SKM-1 treated with dmso at 0.1 percent for 144 hours (cell line): Measurements from ENCODE around the gene CERCAM.
A peak's percentile ranks its signal among the peaks of the same experiment; 100 is the strongest.
"Not testable (repeated sequence)": the region's sequence is repeated elsewhere in the genome, so short reads cannot be mapped to it uniquely, and the experiment has no call there.

ENCODE experiments used
- DNase-seq: peaks from one replicate; lab custom pipeline; 2025; ENCODE audit not compliant: unreplicated experiment; lab: John Stamatoyannopoulos, UW

Gene CERCAM

GRCh38 chr9:128393145-128393775, 27.4 kb upstream of the CERCAM start:
- DNase-seq = no peak

- DNase-seq = no peak
Observed at GRCh38 chr9:128393970-128394369, 26.7 kb upstream of the CERCAM start.

DNA sequence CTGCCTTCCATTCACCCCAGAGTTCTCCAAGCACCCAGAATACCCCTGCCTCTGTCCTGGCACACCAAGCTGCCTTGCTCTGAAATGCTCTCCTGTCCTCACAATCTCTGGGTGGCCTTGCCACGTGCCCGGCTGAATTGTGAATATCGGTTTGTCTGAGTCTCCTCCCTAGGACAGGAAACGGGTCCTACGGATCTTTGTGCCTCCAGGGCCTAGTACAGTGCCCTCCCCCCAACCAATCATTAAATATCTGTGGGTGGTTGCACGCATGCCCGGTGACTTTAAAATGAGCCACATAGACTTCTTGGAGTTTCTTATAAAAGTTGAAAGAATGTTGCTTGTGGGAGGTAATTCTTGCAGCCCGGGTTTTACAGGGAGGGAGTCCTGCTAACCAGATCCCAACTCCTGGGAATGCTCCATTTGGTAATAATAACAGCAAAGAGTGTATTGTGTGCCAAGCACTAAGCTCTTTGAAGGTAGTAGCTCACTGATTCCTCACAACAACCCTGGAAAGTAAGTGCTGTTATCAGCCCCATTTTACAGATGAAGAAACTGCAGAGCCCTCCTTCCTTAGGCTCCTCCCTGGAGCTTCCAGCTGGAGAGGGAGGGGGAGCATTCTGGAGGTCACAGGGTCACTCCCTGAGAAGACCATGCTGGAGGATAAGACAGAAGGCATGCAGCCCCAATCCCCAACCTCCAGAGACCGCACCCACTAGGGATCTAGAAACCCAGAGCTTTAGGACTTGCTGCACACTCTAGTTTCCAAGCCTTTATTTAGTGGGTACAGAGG, 26.1 kb upstream of the CERCAM start:
- DNase-seq = no peak

DNA sequence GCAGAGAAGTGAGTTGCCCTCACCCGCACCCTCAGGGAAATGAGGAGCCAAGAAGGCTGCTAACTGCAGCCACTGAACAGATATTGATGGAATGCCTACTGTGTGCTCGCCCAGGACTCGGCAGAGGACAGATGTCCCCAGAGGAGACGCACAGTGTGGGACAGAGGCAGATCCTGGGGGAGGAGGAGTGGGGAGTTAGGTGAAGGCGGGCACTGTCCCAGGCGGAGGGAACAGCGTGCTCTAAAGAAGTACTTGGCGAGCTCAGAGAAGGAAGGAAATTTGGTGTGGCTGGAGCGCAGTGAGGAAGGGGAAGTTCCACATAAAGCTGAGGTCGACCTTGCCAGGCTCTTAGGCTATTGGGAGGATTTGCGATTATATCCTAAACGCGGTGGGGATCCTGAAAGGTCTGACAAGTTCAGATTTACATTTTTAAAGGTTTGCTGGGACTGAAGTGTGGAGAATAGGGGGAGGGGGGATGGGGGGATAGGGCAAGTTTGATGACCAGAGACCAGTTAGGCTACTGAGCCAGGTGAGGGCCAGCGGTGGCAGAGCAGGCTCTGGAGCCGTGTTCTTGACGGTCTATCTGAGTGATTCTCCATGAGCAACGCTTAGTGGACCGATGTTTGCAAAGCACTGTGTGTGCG, 23.6 kb upstream of the CERCAM start:
- DNase-seq = peak; percentile 54

GRCh38 chr9:128397831-128398230, 22.8 kb upstream of the CERCAM start:
- DNase-seq = no peak

DNA sequence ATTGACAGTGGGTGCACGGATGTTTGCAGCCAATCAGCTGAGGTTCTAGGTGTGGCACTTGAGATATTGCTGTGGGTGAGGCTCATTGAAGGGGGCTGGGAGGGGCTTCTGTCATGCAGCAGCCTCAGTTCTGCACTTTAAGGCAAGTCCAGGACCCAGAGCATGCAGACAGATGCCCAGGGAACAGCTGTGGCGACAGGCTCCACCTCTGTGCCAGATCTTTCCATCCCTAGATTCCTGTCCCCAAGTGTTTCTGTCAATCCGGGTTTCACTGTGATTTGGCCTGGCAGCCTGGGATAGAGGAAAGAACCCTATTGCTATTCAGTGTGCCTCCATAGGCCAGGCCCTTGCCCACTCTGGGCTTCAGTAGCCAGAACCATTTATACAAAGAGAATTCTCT, 20.8 kb upstream of the CERCAM start:
- DNase-seq = no peak

DNA sequence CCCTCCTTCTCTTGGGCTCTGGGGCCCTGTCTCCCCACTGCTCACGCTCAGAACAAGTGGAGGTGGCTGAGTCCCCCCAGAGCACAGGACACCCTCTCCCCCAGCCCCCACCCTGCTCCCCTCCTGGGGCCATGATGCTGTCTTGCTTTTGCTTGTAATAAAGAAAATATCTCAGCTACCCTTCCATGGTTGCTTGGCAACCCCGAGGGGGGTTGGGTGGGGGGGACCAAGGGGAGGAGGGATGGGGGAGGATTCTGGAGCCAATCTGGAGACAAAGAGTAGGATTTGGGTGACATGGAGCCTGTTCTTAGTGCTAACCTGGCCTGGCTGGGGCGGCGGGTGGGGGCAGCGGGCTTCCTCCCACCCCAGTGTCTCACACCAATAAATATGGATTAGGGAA, 16.1 kb upstream of the CERCAM start:
- no peak for DNase-seq

- no peak for DNase-seq
Observed at GRCh38 chr9:128405077-128405779, 15.4 kb upstream of the CERCAM start.

DNA sequence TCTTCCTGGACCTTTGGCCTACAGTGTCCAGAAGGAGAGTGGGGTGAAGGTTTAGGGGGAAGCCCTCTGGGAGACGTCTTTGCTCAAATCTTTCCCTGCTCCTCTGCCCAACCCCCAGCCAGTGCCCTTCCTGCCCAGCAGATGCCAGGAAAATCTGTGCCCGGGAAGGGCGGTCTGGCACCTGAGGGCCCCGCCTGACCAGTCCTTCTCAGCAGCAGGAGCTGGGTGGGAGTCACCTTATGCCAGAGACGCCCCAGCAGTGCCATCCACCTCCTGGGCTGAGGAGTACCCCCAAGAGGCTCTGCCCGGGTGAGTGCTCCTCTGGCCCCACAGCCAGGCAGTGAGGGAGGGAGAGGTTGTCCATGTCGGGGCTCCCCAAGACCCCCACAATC, 14.9 kb upstream of the CERCAM start:
- DNase-seq = no peak

DNA sequence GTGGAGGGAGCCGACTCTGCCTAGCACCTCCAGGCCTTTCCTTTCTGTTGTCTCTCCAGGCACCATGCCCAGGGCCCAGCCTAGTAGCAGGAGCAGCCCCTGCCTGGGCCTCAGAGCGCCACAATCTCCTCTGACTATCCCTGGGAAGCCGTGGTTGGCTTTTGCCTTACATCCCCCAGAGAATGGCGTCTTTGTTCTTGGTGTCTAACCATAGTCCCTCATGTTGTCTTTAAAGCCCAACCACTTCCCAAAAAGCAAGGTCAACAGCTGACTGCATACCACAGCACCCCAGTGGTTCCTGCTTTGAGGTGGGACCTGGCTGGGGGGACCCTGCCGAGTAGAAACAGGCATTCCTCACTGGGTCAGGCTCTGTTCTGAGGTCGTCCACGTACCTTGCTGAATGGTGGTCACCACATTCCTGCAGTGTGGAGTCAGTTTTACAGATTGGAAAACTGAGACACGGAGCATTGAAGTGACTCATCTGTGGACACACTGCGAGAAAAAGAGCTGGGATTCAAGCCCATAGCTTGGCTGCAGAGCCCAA, 13.7 kb upstream of the CERCAM start:
- DNase-seq = no peak

GRCh38 chr9:128408963-128409431, 11.7 kb upstream of the CERCAM start:
- no peak for DNase-seq

GRCh38 chr9:128409450-128409849, 11.2 kb upstream of the CERCAM start:
- no peak for DNase-seq

GRCh38 chr9:128409978-128410377, 10.7 kb upstream of the CERCAM start:
- no peak for DNase-seq

DNA sequence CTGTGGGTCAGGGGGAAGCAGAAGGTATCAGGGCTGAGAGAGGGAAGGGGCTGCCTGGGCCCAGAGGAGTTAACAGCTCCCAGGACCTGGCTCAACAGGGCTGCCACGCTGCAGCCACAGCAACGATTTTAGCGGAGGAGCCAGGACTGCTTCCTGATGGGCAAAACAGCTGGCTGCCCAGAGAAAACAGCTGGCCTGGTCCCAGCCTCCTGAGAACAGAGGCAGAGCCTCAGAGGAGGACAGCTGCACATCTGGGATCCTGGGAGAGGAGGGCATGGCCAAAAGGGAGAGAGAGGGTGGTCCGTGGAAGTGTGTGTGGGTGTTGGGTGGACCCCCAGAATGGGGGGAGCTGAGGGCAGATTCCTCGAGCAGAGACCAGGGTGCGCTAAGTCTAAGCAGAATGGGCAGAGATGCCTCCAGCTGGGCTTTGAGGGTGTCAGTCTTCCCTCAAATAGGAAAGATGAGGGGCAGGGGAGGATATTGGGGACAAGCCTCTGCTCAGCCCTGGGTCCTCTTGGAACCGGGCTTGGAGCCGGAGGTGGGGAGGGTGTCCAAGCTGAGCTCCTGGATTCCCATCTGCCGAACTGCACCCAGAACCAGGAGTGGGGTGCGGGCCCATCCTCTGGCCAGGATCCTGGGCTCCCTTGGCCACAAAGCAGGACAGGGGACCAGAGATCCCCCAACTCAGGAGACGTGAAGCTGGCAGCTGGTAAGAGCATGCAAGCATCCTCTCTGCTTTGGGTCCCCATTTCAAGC, 9.1 kb upstream of the CERCAM start:
- no peak for DNase-seq

DNA sequence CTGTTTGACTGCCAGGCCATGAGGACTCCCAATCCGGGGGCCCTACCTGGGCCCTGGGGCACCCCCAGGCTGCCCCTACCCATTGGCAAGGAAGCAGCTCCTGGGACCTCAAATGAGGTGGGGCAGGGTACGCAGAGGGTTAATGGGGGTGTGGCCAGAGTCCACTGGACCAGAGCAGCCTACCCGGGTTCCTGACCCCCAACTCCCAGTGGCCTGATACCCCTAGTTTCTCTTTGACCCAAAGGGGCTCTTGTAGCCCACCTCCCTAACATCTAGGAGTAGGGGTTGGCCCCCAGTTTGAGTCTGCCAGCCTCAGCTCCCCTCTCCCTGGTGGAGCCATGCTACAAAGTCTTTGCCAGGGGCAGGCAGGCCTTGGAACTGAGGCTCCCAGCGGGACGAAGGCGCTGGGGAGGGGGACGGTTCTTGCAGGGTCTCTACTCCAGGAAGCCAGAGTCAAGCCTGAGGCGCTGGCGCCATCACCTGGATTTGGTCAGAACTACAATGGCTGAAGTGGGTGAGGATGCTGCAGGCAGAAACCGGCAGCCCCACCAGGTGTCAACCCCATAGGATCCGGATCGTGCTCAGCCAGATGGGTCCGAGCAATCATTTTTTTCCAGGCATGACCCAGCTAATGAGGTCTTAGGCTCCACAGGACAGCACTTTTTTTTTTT, 8.4 kb upstream of the CERCAM start:
- DNase-seq = peak; percentile 17

- not testable (repeated sequence) for DNase-seq
Observed at GRCh38 chr9:128413728-128414127, 6.9 kb upstream of the CERCAM start.

GRCh38 chr9:128414461-128414860, 6.2 kb upstream of the CERCAM start:
- DNase-seq = no peak

- DNase-seq = no peak
Observed at GRCh38 chr9:128415281-128415680, 5.4 kb upstream of the CERCAM start.

DNA sequence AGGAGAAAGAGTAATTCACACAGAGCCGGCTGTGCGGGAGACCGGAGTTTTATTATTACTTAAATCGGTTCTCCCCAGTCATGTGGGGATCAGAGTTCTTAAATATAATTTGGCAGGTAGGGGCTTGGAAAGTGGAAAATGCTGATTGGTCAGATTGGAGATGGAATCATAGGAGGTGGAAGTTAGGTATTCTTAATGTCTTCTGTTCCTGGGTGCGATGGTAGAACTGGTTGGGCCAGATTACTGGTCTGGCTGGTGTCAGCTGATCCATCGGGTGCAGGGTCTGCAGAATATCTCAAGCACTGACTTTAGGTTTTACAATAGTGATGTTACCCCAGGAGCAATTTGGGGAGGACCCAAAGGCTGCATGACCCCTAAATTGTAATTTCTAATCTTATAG, 4.6 kb upstream of the CERCAM start:
- no peak for DNase-seq

- no peak for DNase-seq
Observed at GRCh38 chr9:128416432-128417019, 4.1 kb upstream of the CERCAM start.
